ENCODE data around the gene DAND5.

Gene DAND5

GRCh38 chr19:12969292-12969988, at the start of gene DAND5:
TSS of gene DAND5 (plus strand) at chr19:12969576. CDS start at chr19:12969661, 85 bp downstream.
- DNase-seq, result no peak

DNA sequence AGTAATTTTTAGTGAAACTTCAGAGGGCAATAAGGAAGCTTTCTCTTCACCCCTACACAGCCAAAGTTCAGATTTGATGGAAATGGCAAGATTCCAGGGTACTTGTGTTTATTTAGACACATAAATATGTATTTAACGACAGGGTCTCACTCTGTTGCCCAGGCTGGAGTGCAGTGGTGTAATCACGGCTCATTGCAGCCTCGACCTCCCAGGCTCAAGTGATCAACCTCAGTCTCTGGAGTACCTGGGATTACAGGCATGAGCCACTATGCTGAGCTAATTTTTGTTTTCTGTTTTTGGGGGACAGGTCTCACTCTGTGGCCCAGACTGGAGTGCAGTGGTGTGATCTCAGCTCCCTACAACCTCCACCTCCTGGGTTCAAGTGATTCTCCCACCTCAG, 48.3 kb upstream of the DAND5 start:
- DNase-seq, result no peak

DNA sequence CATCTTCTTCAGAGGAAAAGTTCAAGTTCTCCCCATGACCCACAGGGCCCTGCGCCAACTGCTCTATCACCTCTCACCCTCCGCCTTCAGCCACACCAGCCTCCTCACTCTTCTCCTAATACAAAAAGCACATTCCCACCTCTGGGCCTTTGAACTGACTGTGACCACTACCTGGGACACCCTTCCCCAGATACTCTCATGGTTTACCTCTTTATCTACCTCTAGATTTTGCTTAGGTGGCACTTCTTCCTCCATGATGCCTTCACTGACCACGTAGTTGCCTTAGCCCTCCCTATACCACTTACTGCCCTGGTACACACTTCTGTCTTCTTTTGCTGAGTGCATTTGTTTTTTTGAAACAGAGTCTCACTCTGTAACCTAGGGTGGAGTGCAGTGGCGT, 46.4 kb upstream of the DAND5 start:
- no peak for DNase-seq

GRCh38 chr19:12924621-12925310, 44.6 kb upstream of the DAND5 start:
- no peak for DNase-seq

GRCh38 chr19:12930002-12930645, 39.3 kb upstream of the DAND5 start:
- no peak for DNase-seq

DNA sequence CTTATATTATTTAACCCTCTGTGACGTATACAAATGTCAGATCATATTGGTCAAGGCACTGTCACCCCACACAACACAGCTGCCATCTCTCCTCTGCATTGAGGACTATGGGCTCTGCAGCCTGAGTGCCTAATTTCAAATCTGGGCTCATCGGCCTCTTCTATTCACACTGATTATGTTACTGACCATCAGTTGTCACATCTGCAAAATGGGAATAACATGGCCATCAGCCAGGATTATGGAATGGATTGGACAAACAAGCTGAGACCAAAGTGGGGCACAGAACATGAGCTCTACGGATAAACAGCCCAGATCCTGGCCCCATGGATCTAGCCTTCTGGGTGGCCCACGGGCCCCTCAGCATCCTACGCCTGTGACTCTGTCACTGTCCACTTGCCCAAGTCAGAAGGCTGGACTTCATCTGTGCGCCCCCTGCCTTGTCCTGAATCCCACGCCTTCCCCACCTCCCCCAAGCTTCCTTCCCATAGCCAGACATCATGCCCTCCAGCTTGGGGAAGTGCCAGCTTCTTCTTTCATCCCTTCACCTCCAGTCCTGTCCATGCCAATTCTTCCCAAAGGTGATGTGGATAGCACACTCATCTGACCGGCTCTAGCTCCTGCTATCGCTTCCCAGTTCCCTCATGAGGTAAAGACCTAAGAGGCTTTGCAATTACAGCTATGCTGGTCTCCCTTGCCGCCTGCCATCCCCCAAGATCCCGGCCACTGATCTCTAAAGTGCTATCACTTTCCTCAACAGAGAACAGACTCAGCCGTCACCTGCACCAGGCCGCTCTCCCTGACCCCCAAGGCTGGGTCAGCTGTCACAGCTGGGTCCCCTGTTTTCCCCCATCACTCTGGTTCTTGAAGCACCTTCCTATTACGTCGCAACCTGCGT, 36.7 kb upstream of the DAND5 start:
- no peak for DNase-seq

- peak; percentile 92 for DNase-seq
Measured at GRCh38 chr19:12933287-12934072, 35.9 kb upstream of the DAND5 start, which contains the start of gene FARSA. TSS of gene FARSA (minus strand) at chr19:12933711. CDS start at chr19:12933696, 15 bp downstream.

- no peak for DNase-seq
Measured at GRCh38 chr19:12935071-12935470, 34.3 kb upstream of the DAND5 start.

- DNase-seq, result no peak
Measured at GRCh38 chr19:12936582-12936981, 32.8 kb upstream of the DAND5 start.

GRCh38 chr19:12937093-12937926, 32.1 kb upstream of the DAND5 start:
- peak in 1 of 2 experiments; percentile 51 for DNase-seq

- DNase-seq, result peak; percentile 99 to 100
Measured at GRCh38 chr19:12937927-12938778, 31.2 kb upstream of the DAND5 start, which contains the start of gene CALR. TSS of gene CALR (plus strand) at chr19:12938609. CDS start at chr19:12938680, 71 bp downstream.

GRCh38 chr19:12938779-12939601, 30.4 kb upstream of the DAND5 start:
- peak; percentile 58 for DNase-seq

DNA sequence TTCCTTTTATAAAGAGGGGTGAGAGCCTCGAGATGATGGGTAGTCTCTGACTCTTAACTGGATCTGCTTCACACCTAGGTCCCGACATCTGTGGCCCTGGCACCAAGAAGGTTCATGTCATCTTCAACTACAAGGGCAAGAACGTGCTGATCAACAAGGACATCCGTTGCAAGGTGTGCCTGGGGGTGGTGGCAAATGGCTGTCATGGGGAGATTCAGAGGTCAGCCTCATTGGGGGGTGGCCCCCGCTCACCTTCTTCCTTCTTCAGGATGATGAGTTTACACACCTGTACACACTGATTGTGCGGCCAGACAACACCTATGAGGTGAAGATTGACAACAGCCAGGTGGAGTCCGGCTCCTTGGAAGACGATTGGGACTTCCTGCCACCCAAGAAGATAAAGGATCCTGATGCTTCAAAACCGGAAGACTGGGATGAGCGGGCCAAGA, 29.4 kb upstream of the DAND5 start:
- DNase-seq, result no peak

GRCh38 chr19:12940897-12941296, 28.5 kb upstream of the DAND5 start:
- no peak for DNase-seq

DNA sequence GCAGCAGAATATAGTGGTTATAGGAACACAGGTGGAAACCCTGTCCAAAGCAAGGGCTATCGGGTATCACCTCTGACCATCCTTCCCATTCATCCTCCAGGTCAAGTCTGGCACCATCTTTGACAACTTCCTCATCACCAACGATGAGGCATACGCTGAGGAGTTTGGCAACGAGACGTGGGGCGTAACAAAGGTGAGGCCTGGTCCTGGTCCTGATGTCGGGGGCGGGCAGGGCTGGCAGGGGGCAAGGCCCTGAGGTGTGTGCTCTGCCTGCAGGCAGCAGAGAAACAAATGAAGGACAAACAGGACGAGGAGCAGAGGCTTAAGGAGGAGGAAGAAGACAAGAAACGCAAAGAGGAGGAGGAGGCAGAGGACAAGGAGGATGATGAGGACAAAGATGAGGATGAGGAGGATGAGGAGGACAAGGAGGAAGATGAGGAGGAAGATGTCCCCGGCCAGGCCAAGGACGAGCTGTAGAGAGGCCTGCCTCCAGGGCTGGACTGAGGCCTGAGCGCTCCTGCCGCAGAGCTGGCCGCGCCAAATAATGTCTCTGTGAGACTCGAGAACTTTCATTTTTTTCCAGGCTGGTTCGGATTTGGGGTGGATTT, 25.8 kb upstream of the DAND5 start:
- no peak for DNase-seq

DNA sequence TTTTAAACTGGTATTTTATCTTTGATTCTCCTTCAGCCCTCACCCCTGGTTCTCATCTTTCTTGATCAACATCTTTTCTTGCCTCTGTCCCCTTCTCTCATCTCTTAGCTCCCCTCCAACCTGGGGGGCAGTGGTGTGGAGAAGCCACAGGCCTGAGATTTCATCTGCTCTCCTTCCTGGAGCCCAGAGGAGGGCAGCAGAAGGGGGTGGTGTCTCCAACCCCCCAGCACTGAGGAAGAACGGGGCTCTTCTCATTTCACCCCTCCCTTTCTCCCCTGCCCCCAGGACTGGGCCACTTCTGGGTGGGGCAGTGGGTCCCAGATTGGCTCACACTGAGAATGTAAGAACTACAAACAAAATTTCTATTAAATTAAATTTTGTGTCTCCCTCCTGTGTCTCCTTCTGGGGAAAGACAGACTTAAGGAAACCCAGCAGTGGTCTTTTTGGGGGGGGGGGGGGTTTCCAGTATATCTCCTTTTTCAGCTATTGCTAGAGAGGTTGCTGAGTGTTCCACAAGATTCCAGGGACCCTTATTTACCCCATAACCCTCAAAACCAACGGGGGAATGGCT, 25.2 kb upstream of the DAND5 start:
- no peak for DNase-seq

GRCh38 chr19:12945479-12946091, 23.8 kb upstream of the DAND5 start, which contains the start of gene RAD23A:
TSS of gene RAD23A (plus strand) at chr19:12945862. CDS start at chr19:12945949, 87 bp downstream.
- DNase-seq, result peak; percentile 99

Measured in activated T-cell treated with anti-CD3 and anti-CD28 coated beads, Interleukin-2, amount 50 U/mL, for 48 hours (primary cell).